GM12878 (cell line): ENCODE results near the gene PRKCI. TPM values are rescaled to one million over a fixed set of nuclear protein-coding genes. Genes with fewer than 3 reads are reported as not detected.
"Not testable (repeated sequence)": the region's sequence is repeated elsewhere in the genome, so short reads cannot be mapped to it uniquely, and the experiment has no call there.

Experiments used
- ATAC-seq: fragments of 200-7000 bp; cut with Tn5 transposase; 3 replicates; pipeline ENCODE4 v1.9.1; 2020; ENCODE audit warnings: mild to moderate bottlenecking, moderate library complexity
- BruUV-seq: library from RNA; stranded (reverse); fragments of 400-500 nt; replicated peaks from 2 replicates; lab custom pipeline; 2021; lab: Mats Ljungman, UMichigan
- CTCF ChIA-PET: fragments of 300-600 bp; sonication (Branson Sonifier 250); formaldehyde crosslinking; extraction: SDS; loops from one replicate; lab custom pipeline; 2021; ENCODE audit warnings: inconsistent platforms; lab: Yijun Ruan, JAX
- POLR2A ChIA-PET: fragments of 350-600 bp; formaldehyde crosslinking; extraction: SDS; loops from one replicate; lab custom pipeline; 2021; ENCODE audit warnings: inconsistent platforms; lab: Charles Lee
- RAD21 ChIA-PET: fragments of 300-600 bp; sonication (Branson Sonifier 250); formaldehyde crosslinking; loops from one replicate; lab custom pipeline; 2023; ENCODE audit warnings: antibody characterized with exemption; ENCODE audit not compliant: unreplicated experiment; lab: Charles Lee
- SMC1A ChIA-PET: fragments of 300-600 bp; sonication (Branson Sonifier 250); formaldehyde crosslinking; loops from one replicate; lab custom pipeline; 2023; ENCODE audit not compliant: unreplicated experiment, uncharacterized antibody; lab: Charles Lee
- DNase-seq: peaks from one replicate; pipeline ENCODE4 v3.0.0-alpha.2; 2011; ENCODE audit warnings: low read depth, low spot score
- FAIRE-seq: peaks from 3 replicates; lab custom pipeline; 2011; peaks lifted over from hg19 to GRCh38; lab: Jason Lieb, UNC
- H2AFZ ChIP-seq: 2 replicates; pipeline ENCODE4 v1.6.0; 2011; ENCODE audit warnings: low read depth, low read length, control low read depth; ENCODE audit not compliant: control insufficient read depth
- H3K27ac ChIP-seq: 2 replicates; pipeline ENCODE4 v1.5.1; 2011; ENCODE audit warnings: control low read depth; ENCODE audit not compliant: control insufficient read depth, insufficient read depth
- H3K27me3 ChIP-seq, 2 experiments: replicated peaks in 1 of 2; 2 replicates each; pipeline versions ENCODE4 v1.6.0 to v1.6.1; 2011; ENCODE audit warnings: low read length in 1 of 2; ENCODE audit not compliant: control insufficient read depth in 2 of 2, insufficient read depth in 2 of 2
- H3K36me3 ChIP-seq, 2 experiments: 2 replicates each; pipeline ENCODE4 v1.5.1; 2011; ENCODE audit warnings: low read length in 1 of 2; ENCODE audit not compliant: control insufficient read depth in 2 of 2, insufficient read depth in 2 of 2
- H3K4me1 ChIP-seq: 2 replicates; pipeline ENCODE4 v1.6.1; 2011; ENCODE audit warnings: mild to moderate bottlenecking, low read length, moderate library complexity, mixed read lengths; ENCODE audit not compliant: control insufficient read depth, insufficient read depth
- H3K4me2 ChIP-seq: 2 replicates; pipeline ENCODE4 v1.6.0; 2011; ENCODE audit warnings: control low read depth; ENCODE audit not compliant: control insufficient read depth, insufficient read depth
- H3K4me3 ChIP-seq: fragments of 200-600 bp; sonication (generic); 2 replicates; pipeline ENCODE4 v1.5.1; 2016
- H3K79me2 ChIP-seq: 2 replicates; pipeline ENCODE4 v1.6.0; 2011; ENCODE audit warnings: low read length; ENCODE audit not compliant: control insufficient read depth, insufficient read depth
- H3K9ac ChIP-seq: 2 replicates; pipeline ENCODE4 v1.8.0; 2011; ENCODE audit warnings: low read length, control low read depth, mixed read lengths; ENCODE audit not compliant: control insufficient read depth, insufficient read depth
- H3K9me3 ChIP-seq: replicated peaks from 3 replicates; pipeline ENCODE4 v1.5.1; 2011; ENCODE audit warnings: mild to moderate bottlenecking, low read length; ENCODE audit not compliant: control insufficient read depth, insufficient read depth
- H4K20me1 ChIP-seq: 2 replicates; pipeline ENCODE4 v1.6.0; 2011; ENCODE audit not compliant: control insufficient read depth, insufficient read depth
- WGBS: methylation state at CpG from one replicate; pipeline ENCODE4 v1.1.6; 2016; ENCODE audit warnings: low lambda C conversion rate; ENCODE audit not compliant: insufficient replicate concordance, insufficient coverage; ENCODE audit errors: missing lambda C conversion rate; 5-methylcytosine and 5-hydroxymethylcytosine counted together
- in situ Hi-C: fragments of 300-500 bp; cut with MboI; formaldehyde crosslinking; loops from 9 replicates; pipeline ENCODE4 v1.14.3; 2018; ENCODE audit warnings: mixed read lengths
- intact Hi-C: fragments of 100-400 bp; cut with micrococcal nuclease; formaldehyde crosslinking; loops from one replicate; pipeline ENCODE4 v1.14.2; 2022; ENCODE audit not compliant: unreplicated experiment
- polyA plus RNA-seq, 11 experiments: library from polyadenylated mRNA; depleted of rRNA in 4 of 11; unstranded in 6 of 11; stranded (reverse) in 5 of 11; fragments of >200 nt; fragmentation: Nextera tagmentation in 4 of 11; fragmentation: Illumina TruSeq in 1 of 11; extraction: Ambion mirVana in 4 of 11; extraction: Trizol in 1 of 11; gene quantifications; 1 replicate in 1 of 11; 2 replicates in 10 of 11; pipeline versions ENCODE4 v1.2.1 to v1.2.3, GENCODE V29; 2011 to 2016; ENCODE audit warnings: inconsistent platforms in 2 of 11, missing spikeins in 2 of 11, low read depth in 1 of 11
- total RNA-seq, 4 experiments: library from RNA; depleted of rRNA in 3 of 4; stranded (reverse); fragments of >200 nt in 3 of 4; fragmentation: Illumina TruSeq in 1 of 4; extraction: Trizol in 1 of 4; gene quantifications; 2 replicates each; pipeline versions ENCODE4 v1.2.1 to v1.2.3, GENCODE V29; 2013 to 2021

The PRKCI gene
- total and polyA plus RNA-seq, 10 of the 15 experiments (the other 5 are each of a cell fraction or from before 2014, with no cell fraction given), result 3.5 to 15.4 (median 11.8) TPM

DNA sequence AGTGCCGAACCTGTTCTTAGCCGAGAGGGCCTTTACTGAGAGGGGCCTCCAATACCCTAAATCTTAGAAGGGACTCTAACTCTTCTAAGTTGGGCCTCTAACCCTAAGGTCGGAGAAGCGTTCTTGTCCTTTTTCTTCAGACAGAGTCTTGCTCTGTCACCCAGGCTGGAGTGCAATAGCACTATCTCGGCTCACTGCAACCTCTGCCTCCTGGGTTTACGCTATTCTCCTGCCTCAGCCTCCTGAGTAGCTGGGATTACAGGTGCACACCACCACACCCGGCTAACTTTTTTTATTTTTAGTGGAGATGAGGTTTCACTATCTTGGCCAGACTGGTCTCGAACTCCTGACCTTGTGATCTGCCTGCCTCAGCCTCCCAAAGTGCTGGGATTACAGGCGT, 120.0 kb downstream of the PRKCI start:
- CTCF ChIA-PET, H3K9me3 ChIP-seq, H3K4me3 ChIP-seq, H2AFZ ChIP-seq, ATAC-seq, H3K27me3 ChIP-seq, RAD21 ChIA-PET, H3K9ac ChIP-seq, H3K27ac ChIP-seq, POLR2A ChIA-PET, DNase-seq, in situ Hi-C loops, intact Hi-C loops, H3K4me1 ChIP-seq, H3K79me2 ChIP-seq, BruUV-seq, FAIRE-seq, H3K36me3 ChIP-seq, H3K4me2 ChIP-seq, H4K20me1 ChIP-seq: not testable (repeated sequence)
- SMC1A ChIA-PET, result interaction anchor here (2.2 kb wide), 1 partner anchor 11 kb away, joined by 6 read pairs; no protein-coding TSS in a partner anchor
- WGBS, result 58% methylated on average over 9 of the region's 9 CpGs

DNA sequence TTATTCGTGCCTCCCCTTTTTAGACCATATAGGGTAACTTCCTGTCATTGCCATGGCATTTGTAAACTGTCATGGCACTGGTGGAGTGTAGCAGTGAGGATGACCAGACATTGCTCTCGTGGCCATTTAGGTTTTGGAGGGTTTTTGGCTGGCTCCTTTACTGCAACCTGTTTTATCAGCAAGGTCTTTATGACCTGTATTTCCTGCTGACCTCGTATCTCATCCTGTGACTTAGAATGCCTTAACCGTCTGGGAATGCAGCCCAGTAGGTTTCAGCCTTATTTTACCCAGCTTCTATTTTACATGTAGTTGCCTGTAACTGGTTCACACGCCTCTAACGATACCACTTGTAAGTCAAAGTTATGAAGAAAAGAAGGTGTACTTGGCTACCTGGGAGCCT, 121.6 kb downstream of the PRKCI start:
- H3K36me3 ChIP-seq, in situ Hi-C loops, H3K9ac ChIP-seq, H3K27me3 ChIP-seq, H3K4me1 ChIP-seq, DNase-seq, intact Hi-C loops, ATAC-seq, BruUV-seq, H3K4me3 ChIP-seq, H3K79me2 ChIP-seq, H3K9me3 ChIP-seq, H3K4me2 ChIP-seq, FAIRE-seq, H3K27ac ChIP-seq, H4K20me1 ChIP-seq, H2AFZ ChIP-seq: not testable (repeated sequence)
- ChIA-PET RAD21 (interaction anchor here (0.7 kb wide), 1 partner anchor 1877 kb away, joined by 3 read pairs; no protein-coding TSS in a partner anchor), SMC1A (interaction anchor here (0.7 kb wide), 1 partner anchor 155 kb away, joined by 3 read pairs; no protein-coding TSS in a partner anchor), CTCF (interaction anchor here (0.7 kb wide), 1 partner anchor 70 kb away, joined by 3 read pairs; no protein-coding TSS in a partner anchor), POLR2A (interaction anchor here (1.1 kb wide), 1 partner anchor 66 kb away, joined by 6 read pairs; no protein-coding TSS in a partner anchor)
- 89% methylated on average over 6 of the region's 6 CpGs for WGBS
